BJ (cell line): ENCODE data around the gene FKBP8. TPM values are rescaled to one million over a fixed set of nuclear protein-coding genes. Genes with fewer than 3 reads are reported as not detected.

Source experiments
- CTCF ChIA-PET: fragments of 350-600 bp; formaldehyde crosslinking; extraction: SDS; loops from one replicate; lab custom pipeline; 2021; ENCODE audit warnings: antibody characterized with exemption, inconsistent platforms; lab: Yijun Ruan, JAX
- POLR2A ChIA-PET: fragments of 300-600 bp; sonication (Branson Sonifier 250); formaldehyde crosslinking; extraction: SDS; loops from one replicate; lab custom pipeline; 2021; ENCODE audit warnings: antibody characterized with exemption; lab: Charles Lee
- DNase-seq: peaks from one replicate; pipeline ENCODE4 v3.0.0-alpha.2; 2011; ENCODE audit warnings: low read depth
- H3K27me3 ChIP-seq: 2 replicates; pipeline ENCODE4 v1.6.0; 2011; ENCODE audit warnings: low read length; ENCODE audit not compliant: control insufficient read depth, insufficient read depth
- H3K36me3 ChIP-seq: 2 replicates; pipeline ENCODE4 v1.5.1; 2011; ENCODE audit warnings: low read length; ENCODE audit not compliant: control insufficient read depth, insufficient read depth
- H3K4me3 ChIP-seq: 2 replicates; pipeline ENCODE4 v1.5.1; 2011; ENCODE audit warnings: low read depth, mild to moderate bottlenecking, control low read depth, low read length
- CTCF ChIP-seq: IDR thresholded peaks from 2 replicates; pipeline ENCODE4 v1.5.1; 2011; ENCODE audit warnings: low read depth, mild to moderate bottlenecking, control low read depth, inconsistent platforms, low read length, moderate library complexity; ENCODE audit not compliant: insufficient read depth
- polyA plus RNA-seq: library from polyadenylated mRNA; depleted of rRNA; stranded (reverse); fragments of >200 nt; gene quantifications from 2 replicates; pipeline ENCODE4 v1.2.3, GENCODE V29; 2011

Gene FKBP8
- polyA plus RNA-seq, 1 experiment: 280 TPM

- Histone ChIP-seq H3K36me3 (peaks cover 11% of the 10 kb centered on the region), H3K27me3 (no peaks in the 10 kb centered on the region), H3K4me3 (no peak overlapping the region)
- CTCF ChIA-PET: interaction anchor here (1.3 to 3.9 kb wide), 2 partner anchors 10 to 48 kb away, joined by 3 to 13 read pairs; no protein-coding TSS in a partner anchor
- no peak for TF ChIP-seq CTCF
- no peak for DNase-seq
- POLR2A ChIA-PET: no interaction called here
Measured at GRCh38 chr19:18517606-18518005, 25.8 kb downstream of the FKBP8 start.

- POLR2A ChIA-PET: no interaction called here
- no peak for DNase-seq
- CTCF ChIA-PET: interaction anchor here (2.5 kb wide), 1 partner anchor 14 kb away, joined by 8 read pairs; no protein-coding TSS in a partner anchor
- H3K4me3 ChIP-seq: no peak overlapping the region
- TF ChIP-seq CTCF: no peak
- no peaks in the 10 kb centered on the region for H3K27me3 ChIP-seq
- H3K36me3 ChIP-seq: peaks cover 11% of the 10 kb centered on the region
Measured at GRCh38 chr19:18515959-18516358, 27.4 kb downstream of the FKBP8 start.

GRCh38 chr19:18514800-18515682 is 28.3 kb downstream of the FKBP8 start:
- no peak for TF ChIP-seq CTCF
- Histone ChIP-seq H3K27me3 (no peaks in the 10 kb centered on the region), H3K36me3 (peaks cover 11% of the 10 kb centered on the region), H3K4me3 (no peak overlapping the region)
- POLR2A ChIA-PET: no interaction called here
- no peak for DNase-seq
- CTCF ChIA-PET: interaction anchor here (2.5 kb wide), 1 partner anchor 13 kb away, joined by 8 read pairs; no protein-coding TSS in a partner anchor

GRCh38 chr19:18513868-18514267 is 29.5 kb downstream of the FKBP8 start:
- TF ChIP-seq CTCF: no peak
- no peak overlapping the region for H3K4me3 ChIP-seq
- no peaks in the 10 kb centered on the region for H3K27me3 ChIP-seq
- CTCF ChIA-PET: interaction anchor here (0.8 to 1.9 kb wide), 2 partner anchors 25 to 47 kb away, joined by 3 to 4 read pairs; no protein-coding TSS in a partner anchor
- H3K36me3 ChIP-seq: peaks cover 11% of the 10 kb centered on the region
- POLR2A ChIA-PET: interaction anchor here (0.6 to 0.7 kb wide), 2 partner anchors 32 to 334 kb away, joined by 3 to 10 read pairs; no protein-coding TSS in a partner anchor
- no peak for DNase-seq

GRCh38 chr19:18510216-18510615 is 33.2 kb downstream of the FKBP8 start:
- peaks cover 8% of the 10 kb centered on the region for H3K36me3 ChIP-seq
- ChIA-PET POLR2A (no interaction called here), CTCF (interaction anchor here (1.4 kb wide), 1 partner anchor 10 kb away, joined by 6 read pairs; no protein-coding TSS in a partner anchor)
- no peak overlapping the region for H3K4me3 ChIP-seq
- no peak for TF ChIP-seq CTCF
- no peak for DNase-seq
- no peaks in the 10 kb centered on the region for H3K27me3 ChIP-seq
